Ovary (tissue), 9 donors: ENCODE data around the gene MAST1. TPM values are rescaled to one million over a fixed set of nuclear protein-coding genes. Genes with fewer than 3 reads are reported as not detected.

ENCODE experiments used
- DNase-seq, 5 donors: peaks; one replicate each; pipeline ENCODE4 v3.0.0-alpha.2; 2019 to 2020
- H3K27ac ChIP-seq, 2 donors: fragments of 200-600 bp; one replicate each; pipeline versions ENCODE4 v1.5.1 to v1.8.0; 2019 to 2022
- H3K27me3 ChIP-seq: fragments of 200-600 bp; one replicate; pipeline ENCODE4 v1.8.0; 2022
- H3K36me3 ChIP-seq: fragments of 200-600 bp; sonication (generic); one replicate; pipeline ENCODE4 v1.5.1; 2019
- H3K4me1 ChIP-seq: one replicate; pipeline ENCODE4 v1.8.1; 2013; ENCODE audit warnings: mild to moderate bottlenecking, moderate library complexity; ENCODE audit not compliant: insufficient read depth
- H3K4me3 ChIP-seq: fragments of 200-600 bp; sonication (generic); one replicate; pipeline ENCODE4 v1.5.1; 2017
- H3K9me3 ChIP-seq, 2 donors: fragments of 200-600 bp in 1 of 2; sonication (generic) in 1 of 2; one replicate each; pipeline versions ENCODE4 v1.5.1 to v1.8.1; 2013 to 2019; ENCODE audit warnings: mild to moderate bottlenecking in 1 of 2, moderate library complexity in 1 of 2
- CTCF ChIP-seq, 3 donors: fragments of 450-650 bp in 2 of 3; fragments of 200-600 bp in 1 of 3; IDR thresholded peaks; one replicate each; pipeline versions ENCODE4 v1.5.1 to v1.8.0; 2016 to 2022; ENCODE audit warnings: antibody characterized with exemption in 3 of 3, mild to moderate bottlenecking in 1 of 3
- EP300 ChIP-seq: sonication (generic); formaldehyde crosslinking; IDR thresholded peaks from one replicate; pipeline ENCODE4 v1.6.1; 2017; ENCODE audit warnings: antibody characterized with exemption
- POLR2A ChIP-seq: fragments of 450-650 bp; IDR thresholded peaks from one replicate; pipeline ENCODE4 v1.6.1; 2017; ENCODE audit warnings: antibody characterized with exemption, mild to moderate bottlenecking, moderate library complexity
- WGBS, 3 donors: extraction: QIAGEN DNeasy Blood & Tissue Kit in 1 of 3; methylation state at CpG; one replicate each; pipeline versions ENCODE4 v1.1.5 to v1.1.7; 2013 to 2017; 5-methylcytosine and 5-hydroxymethylcytosine counted together
- intact Hi-C, 4 donors: fragments of 100-400 bp; cut with DNase I; formaldehyde crosslinking; loops; one replicate each; pipeline versions ENCODE4 v1.11.0 to v1.15.1; 2022 to 2023
- polyA plus RNA-seq, 2 donors: library from polyadenylated mRNA; stranded (reverse); fragments of 200-250 nt in 1 of 2; fragments of 350-450 nt in 1 of 2; fragmentation: Illumina TruSeq in 1 of 2; extraction: RNeasy Lipid Tissue Mini Kit (QIAGEN cat#74804) in 1 of 2; gene quantifications; one replicate each; pipeline ENCODE4 v1.2.3, GENCODE V29; 2013 to 2014
- total RNA-seq, 7 donors: library from RNA; depleted of rRNA in 2 of 7; stranded (reverse); fragments of >200 nt in 2 of 7; fragmentation: NEBNext Ultra II Directional in 3 of 7; extraction: Animal tissue kit (Norgen Biotek cat#: 25700) in 3 of 7; gene quantifications; one replicate each; pipeline versions ENCODE4 v1.1.0 to v1.2.4, GENCODE V29; 2016 to 2023
- donor health status: DM: no; HTN: no; CAD: no; lungs with moderate emphysema.
- donor health status: DM: no; HTN: no; CAD: no.
- donor health status: Bipolar disorder and iron deficiency.
- donor health status: DM: yes; HTN: yes; CAD: no.
- donor health status: DM: no; HTN: no; CAD: no.
- donor health status: DM: yes; HTN: yes; CAD: no.

Gene MAST1
- total and polyA plus RNA-seq, 9 donors = 0.25 to 2.4 (median 1.1) TPM

- WGBS, 3 donors = 0 to 1% (median 0%) methylated on average over 48 to 84 of the region's 84 CpGs
- intact Hi-C loops = no loop called here
- Histone ChIP-seq H3K36me3 (no peaks in the 10 kb centered on the region), H3K9me3 (no peaks in the 10 kb centered on the region), H3K27me3 (no peaks in the 10 kb centered on the region), H3K4me1 (peaks cover 8% of the 10 kb centered on the region), H3K4me3 (peak overlapping the region; percentile 80), H3K27ac (peak overlapping the region; percentile 95 to 99)
- DNase-seq = peak; percentile 74 to 84 (median 76)
- TF ChIP-seq CTCF (IDR thresholded peaks at IDR 0.05) (peak in 1 of 3 donors; percentile 13), EP300 (no peak)
These were observed 46.1 kb upstream of the MAST1 start for GRCh38 chr19:12792051-12792852.

DNA sequence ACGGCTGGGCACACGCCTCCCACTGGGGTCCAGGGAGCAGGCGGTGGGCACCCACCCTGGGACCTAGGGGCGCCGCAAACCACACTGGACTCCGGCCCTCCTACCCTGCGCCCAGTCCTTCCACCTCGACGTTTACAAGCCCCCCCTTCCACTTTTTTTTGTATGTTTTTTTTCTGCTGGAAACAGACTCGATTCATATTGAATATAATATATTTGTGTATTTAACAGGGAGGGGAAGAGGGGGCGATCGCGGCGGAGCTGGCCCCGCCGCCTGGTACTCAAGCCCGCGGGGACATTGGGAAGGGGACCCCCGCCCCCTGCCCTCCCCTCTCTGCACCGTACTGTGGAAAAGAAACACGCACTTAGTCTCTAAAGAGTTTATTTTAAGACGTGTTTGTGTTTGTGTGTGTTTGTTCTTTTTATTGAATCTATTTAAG is 45.4 kb upstream of the MAST1 start:
- no peaks in the 10 kb centered on the region for H3K27me3 ChIP-seq
- peak overlapping the region; percentile 80 for H3K4me3 ChIP-seq
- no peaks in the 10 kb centered on the region for H3K36me3 ChIP-seq
- TF ChIP-seq POLR2A (no peak), EP300 (no peak), CTCF (IDR thresholded peaks at IDR 0.05) (no peak)
- peaks cover 8% of the 10 kb centered on the region for H3K4me1 ChIP-seq
- peak in 3 of 5 donors; percentile 25 to 62 (median 51) for DNase-seq
- WGBS, 3 donors = 0 to 1% (median 1%) methylated on average over 22 of the region's 22 CpGs
- H3K27ac ChIP-seq = peak overlapping the region; percentile 95 to 99
- intact Hi-C loops = no loop called here
- no peaks in the 10 kb centered on the region for H3K9me3 ChIP-seq

DNA sequence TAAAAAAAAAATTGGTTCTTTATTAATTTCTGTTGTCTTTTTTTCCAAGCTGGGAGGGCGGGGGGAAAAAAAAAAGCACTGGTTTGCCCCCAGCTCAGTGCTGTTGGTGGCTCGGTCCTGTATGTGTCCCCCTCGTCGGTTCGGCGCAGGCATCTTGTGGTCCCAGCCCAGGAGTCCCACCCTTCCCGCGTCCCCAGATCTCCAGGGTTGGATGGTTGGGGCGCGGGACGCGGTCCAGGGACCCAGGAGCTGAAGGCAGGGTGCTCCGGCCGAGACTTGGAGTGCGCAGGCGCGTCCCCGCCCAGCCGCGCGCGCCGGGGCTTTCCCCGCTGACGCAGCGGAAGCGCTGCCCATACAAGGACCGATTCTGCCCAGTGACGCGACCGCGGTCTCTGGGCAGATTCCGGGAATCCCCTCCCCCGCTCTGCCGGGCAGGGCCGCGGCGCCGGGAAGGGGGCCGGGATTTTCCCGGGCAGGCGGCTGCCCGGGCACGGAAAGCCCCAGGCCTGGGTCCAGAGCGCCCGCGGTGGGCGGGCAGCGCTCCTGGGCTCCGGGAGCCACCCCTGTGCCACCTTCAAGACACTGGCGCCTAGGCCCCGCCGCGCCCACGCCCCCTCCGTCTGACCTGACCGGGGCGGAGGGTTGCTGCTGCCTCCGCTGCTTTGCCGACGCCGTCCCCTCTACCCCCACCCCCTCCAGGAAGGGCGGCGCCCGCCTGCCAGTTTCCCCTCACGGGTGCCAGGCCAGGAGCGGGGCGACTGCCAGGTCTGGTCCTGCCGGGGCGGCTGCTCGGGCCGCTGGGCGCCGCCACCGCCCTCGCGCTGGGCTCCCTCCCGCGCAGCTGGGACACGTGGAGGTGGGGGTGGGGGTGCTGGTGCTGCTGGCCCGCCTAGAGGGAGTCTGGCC is 44.8 kb upstream of the MAST1 start:
- intact Hi-C loops = no loop called here
- TF ChIP-seq EP300 (peak; percentile 99), POLR2A (peak; percentile 78), CTCF (IDR thresholded peaks at IDR 0.05) (peak in 1 of 3 donors; percentile 27)
- H3K27me3 ChIP-seq = no peaks in the 10 kb centered on the region
- peak; percentile 92 to 97 (median 96) for DNase-seq
- 0 to 1% (median 1%) methylated on average over 68 to 81 of the region's 81 CpGs for WGBS, 3 donors
- H3K4me3 ChIP-seq = peak overlapping the region; percentile 80
- H3K4me1 ChIP-seq = peaks cover 7% of the 10 kb centered on the region
- no peaks in the 10 kb centered on the region for H3K9me3 ChIP-seq
- H3K27ac ChIP-seq = peak overlapping the region; percentile 95 to 99
- H3K36me3 ChIP-seq = no peaks in the 10 kb centered on the region

DNA sequence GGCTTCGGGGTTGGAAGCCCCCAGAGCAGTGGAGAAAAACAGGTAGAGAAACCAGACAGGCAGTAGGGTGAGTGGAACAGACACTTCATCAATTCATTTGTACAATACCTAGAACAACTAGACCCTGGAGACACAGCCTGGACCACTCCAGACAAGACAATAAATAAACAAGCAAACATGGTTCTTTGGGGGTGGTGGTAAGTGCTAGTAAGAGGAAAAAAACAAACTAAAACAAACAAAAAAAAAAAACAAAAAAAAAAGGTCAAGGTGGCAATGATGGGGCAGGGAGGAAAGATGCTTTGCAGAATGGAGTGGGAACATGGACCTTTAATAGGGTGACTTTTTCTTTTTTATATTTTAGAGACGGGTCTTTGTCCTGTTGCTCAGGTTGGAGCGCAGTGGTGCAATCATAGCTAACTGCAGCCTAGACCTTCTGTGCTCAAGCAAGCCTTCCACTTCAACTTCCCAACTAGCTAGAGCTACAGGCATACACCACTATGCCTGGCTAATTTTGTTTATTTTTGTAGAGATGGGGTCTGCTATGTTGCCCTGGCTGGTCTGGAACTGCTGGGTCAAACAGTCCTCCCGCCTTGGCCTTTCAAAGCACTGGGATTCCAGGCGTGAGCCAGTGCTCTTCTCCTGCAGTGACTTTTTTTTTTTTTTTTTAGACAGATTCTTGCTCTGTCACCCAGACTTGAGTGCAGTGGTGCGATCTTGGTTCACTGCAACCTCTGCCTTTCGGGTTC is 43.9 kb upstream of the MAST1 start:
- WGBS, 3 donors = 63 to 70% (median 69%) methylated on average over 7 of the region's 7 CpGs
- peak; percentile 6 for TF ChIP-seq POLR2A
- no peak for TF ChIP-seq EP300
- TF ChIP-seq CTCF (IDR thresholded peaks at IDR 0.05) = peak in 1 of 3 donors; percentile 0
- Histone ChIP-seq H3K36me3 (no peaks in the 10 kb centered on the region), H3K27ac (peak overlapping the region; percentile 95 to 99), H3K4me1 (peaks cover 4% of the 10 kb centered on the region), H3K27me3 (no peaks in the 10 kb centered on the region), H3K4me3 (peak overlapping the region; percentile 80), H3K9me3 (no peaks in the 10 kb centered on the region)
- intact Hi-C loops = no loop called here
- DNase-seq = peak in 3 of 5 donors; percentile 15 to 62 (median 55)
